BE2C (cell line): ENCODE measurements around the gene LARP1.
"Not testable (repeated sequence)": the region's sequence is repeated elsewhere in the genome, so short reads cannot be mapped to it uniquely, and the experiment has no call there.

Experiments used
- DNase-seq: peaks from one replicate; pipeline ENCODE4 v3.0.0-alpha.2; 2020
- H3K27me3 ChIP-seq: fragments of 250-450 bp; sonication (Bioruptor Pico); 2 replicates; pipeline ENCODE4 v1.5.1; 2020; ENCODE audit warnings: mild to moderate bottlenecking
- H3K36me3 ChIP-seq: fragments of 250-450 bp; sonication (Bioruptor Pico); 2 replicates; pipeline ENCODE4 v1.5.1; 2020; ENCODE audit warnings: mild to moderate bottlenecking
- H3K4me1 ChIP-seq: fragments of 250-450 bp; sonication (Bioruptor Pico); 2 replicates; pipeline ENCODE4 v1.5.1; 2020
- H3K4me3 ChIP-seq: 2 replicates; pipeline ENCODE4 v1.5.1; 2011; ENCODE audit warnings: low read depth, low read length
- H3K9me3 ChIP-seq: fragments of 250-450 bp; sonication (Bioruptor Pico); 2 replicates; pipeline ENCODE4 v1.5.1; 2020
- CTCF ChIP-seq: IDR thresholded peaks from 2 replicates; pipeline ENCODE4 v1.5.1; 2012; ENCODE audit warnings: mild to moderate bottlenecking, low read depth, low read length

The LARP1 gene

GRCh38 chr5:154830219-154830595, 75.0 kb downstream of the LARP1 start:
- Histone ChIP-seq H3K4me1 (peaks cover 8% of the 10 kb centered on the region), H3K4me3 (no peak overlapping the region), H3K36me3 (peaks cover 22% of the 10 kb centered on the region), H3K9me3 (no peaks in the 10 kb centered on the region), H3K27me3 (no peaks in the 10 kb centered on the region)
- no peak for DNase-seq
- no peak for TF ChIP-seq CTCF

GRCh38 chr5:154830596-154830995, 75.4 kb downstream of the LARP1 start:
- no peak for TF ChIP-seq CTCF
- Histone ChIP-seq H3K4me1 (peaks cover 8% of the 10 kb centered on the region), H3K4me3 (no peak overlapping the region), H3K36me3 (peaks cover 22% of the 10 kb centered on the region), H3K27me3 (no peaks in the 10 kb centered on the region), H3K9me3 (no peaks in the 10 kb centered on the region)
- no peak for DNase-seq

- H3K4me3 ChIP-seq, result no peak overlapping the region
- DNase-seq, result no peak
- H3K27me3 ChIP-seq, result no peaks in the 10 kb centered on the region
- TF ChIP-seq CTCF, result no peak
- H3K9me3 ChIP-seq, result no peaks in the 10 kb centered on the region
- H3K4me1 ChIP-seq, result peaks cover 14% of the 10 kb centered on the region
- H3K36me3 ChIP-seq, result peaks cover 22% of the 10 kb centered on the region
These were observed 76.3 kb downstream of the LARP1 start for GRCh38 chr5:154831451-154831850.

GRCh38 chr5:154832804-154833203, 77.6 kb downstream of the LARP1 start:
- H3K4me3 ChIP-seq, result not testable (repeated sequence)

GRCh38 chr5:154834053-154834452, 78.9 kb downstream of the LARP1 start:
- Histone ChIP-seq H3K27me3 (no peaks in the 10 kb centered on the region), H3K36me3 (peaks cover 16% of the 10 kb centered on the region), H3K4me1 (peaks cover 14% of the 10 kb centered on the region), H3K4me3 (no peak overlapping the region), H3K9me3 (no peaks in the 10 kb centered on the region)
- DNase-seq, result no peak
- no peak for TF ChIP-seq CTCF

More at GRCh38 chr5:154832804-154833203, 77.6 kb downstream of the LARP1 start:
- peaks cover 14% of the 10 kb centered on the region for H3K4me1 ChIP-seq
- H3K36me3 ChIP-seq, result peaks cover 18% of the 10 kb centered on the region
- DNase-seq, H3K27me3 ChIP-seq, H3K9me3 ChIP-seq: not testable (repeated sequence)

- H3K9me3 ChIP-seq, H3K4me3 ChIP-seq, H3K27me3 ChIP-seq, DNase-seq, H3K36me3 ChIP-seq: not testable (repeated sequence)
- H3K4me1 ChIP-seq, result peaks cover 14% of the 10 kb centered on the region
These were observed 80.5 kb downstream of the LARP1 start for GRCh38 chr5:154835701-154836052.

GRCh38 chr5:154836225-154836624, 81.0 kb downstream of the LARP1 start:
- Histone ChIP-seq H3K4me1 (peaks cover 14% of the 10 kb centered on the region), H3K4me3 (no peak overlapping the region), H3K9me3 (no peaks in the 10 kb centered on the region), H3K36me3 (no peaks in the 10 kb centered on the region; the same call in 1 of the 2 replicates), H3K27me3 (no peaks in the 10 kb centered on the region)
- TF ChIP-seq CTCF, result no peak
- DNase-seq, result no peak
